ENCODE results near the gene CLDN2. TPM values are rescaled to one million over a fixed set of nuclear protein-coding genes. Genes with fewer than 3 reads are reported as not detected.
"Not testable (repeated sequence)": the region's sequence is repeated elsewhere in the genome, so short reads cannot be mapped to it uniquely, and the experiment has no call there.

Gene CLDN2
- not detected for total RNA-seq
- long read RNA-seq, donor 1: 0 reads
- long read RNA-seq, donor 2: 0 reads

GRCh38 chrX:106919932-106920452 is at the start of gene CLDN2:
Gene CLDN2 (plus strand): TSS chrX:106920402. CDS start chrX:106928229, 7,827 bp downstream.
- intact Hi-C loops (cut with DNase I): no loop called here
- no peak for DNase-seq (ENCODE audit: low spot score)

GRCh38 chrX:106872796-106873195 is 47.4 kb upstream of the CLDN2 start:
- DNase-seq (ENCODE audit: low spot score); intact Hi-C loops (cut with DNase I): not testable (repeated sequence)

GRCh38 chrX:106874075-106874474 is 46.1 kb upstream of the CLDN2 start:
- no peak for DNase-seq (ENCODE audit: low spot score)
- intact Hi-C loops (cut with DNase I): no loop called here

- DNase-seq (ENCODE audit: low spot score): no peak
- intact Hi-C loops (cut with DNase I): no loop called here
These were observed 45.1 kb upstream of the CLDN2 start for GRCh38 chrX:106875151-106875550.

GRCh38 chrX:106889468-106889867 is 30.7 kb upstream of the CLDN2 start:
- intact Hi-C loops (cut with DNase I): no loop called here
- DNase-seq (ENCODE audit: low spot score): no peak

- intact Hi-C loops (cut with DNase I): no loop called here
These were observed 28.3 kb upstream of the CLDN2 start for GRCh38 chrX:106891762-106892460.

GRCh38 chrX:106894392-106894909 is 25.8 kb upstream of the CLDN2 start:
- intact Hi-C loops (cut with DNase I): no loop called here
- no peak for DNase-seq (ENCODE audit: low spot score)

More at GRCh38 chrX:106891762-106892460, 28.3 kb upstream of the CLDN2 start:
- DNase-seq (ENCODE audit: low spot score): no peak

GRCh38 chrX:106894978-106895452 is 25.2 kb upstream of the CLDN2 start:
- DNase-seq (ENCODE audit: low spot score): no peak
- intact Hi-C loops (cut with DNase I): loop anchor here in 1 of 2 donors (5.0 kb wide), 1 partner anchor 37 kb away; no protein-coding TSS in a partner anchor

GRCh38 chrX:106897259-106897658 is 22.9 kb upstream of the CLDN2 start:
- DNase-seq (ENCODE audit: low spot score): no peak
- intact Hi-C loops (cut with DNase I): loop anchor here in 1 of 2 donors (5.0 kb wide), 1 partner anchor 35 kb away; no protein-coding TSS in a partner anchor

- intact Hi-C loops (cut with DNase I): loop anchor here in 1 of 2 donors (5.0 kb wide), 1 partner anchor 34 kb away; no protein-coding TSS in a partner anchor
- DNase-seq (ENCODE audit: low spot score): no peak
These were observed 21.7 kb upstream of the CLDN2 start for GRCh38 chrX:106898462-106898861.

GRCh38 chrX:106899276-106899675 is 20.9 kb upstream of the CLDN2 start:
- intact Hi-C loops (cut with DNase I): loop anchor here in 1 of 2 donors (5.0 kb wide), 1 partner anchor 33 kb away; no protein-coding TSS in a partner anchor
- DNase-seq (ENCODE audit: low spot score): no peak

GRCh38 chrX:106899841-106900240 is 20.4 kb upstream of the CLDN2 start:
- intact Hi-C loops (cut with DNase I): loop anchor here in 1 of 2 donors (5.0 kb wide), 1 partner anchor 32 kb away; no protein-coding TSS in a partner anchor
- no peak for DNase-seq (ENCODE audit: low spot score)

GRCh38 chrX:106901341-106901740 is 18.9 kb upstream of the CLDN2 start:
- DNase-seq (ENCODE audit: low spot score): no peak
- intact Hi-C loops (cut with DNase I): no loop called here

- intact Hi-C loops (cut with DNase I): no loop called here
- no peak for DNase-seq (ENCODE audit: low spot score)
These were observed 18.4 kb upstream of the CLDN2 start for GRCh38 chrX:106901781-106902219.

- DNase-seq (ENCODE audit: low spot score): no peak
- intact Hi-C loops (cut with DNase I): loop anchor here in 1 of 2 donors (1.0 kb wide), 1 partner anchor 20 kb away; no protein-coding TSS in a partner anchor
These were observed 17.5 kb upstream of the CLDN2 start for GRCh38 chrX:106902684-106903083.

- intact Hi-C loops (cut with DNase I): loop anchor here in 1 of 2 donors (1.0 kb wide), 1 partner anchor 21 kb away; no protein-coding TSS in a partner anchor
- no peak for DNase-seq (ENCODE audit: low spot score)
These were observed 16.8 kb upstream of the CLDN2 start, which contains the start of gene RIPPLY1 for GRCh38 chrX:106903291-106903824. Gene RIPPLY1 (minus strand): TSS chrX:106903341. CDS start chrX:106903287, 54 bp downstream.

GRCh38 chrX:106903856-106904528 is 16.2 kb upstream of the CLDN2 start:
- DNase-seq (ENCODE audit: low spot score): no peak
- intact Hi-C loops (cut with DNase I): loop anchor here in 1 of 2 donors (1.0 kb wide), 1 partner anchor 22 kb away; no protein-coding TSS in a partner anchor

GRCh38 chrX:106905064-106905708 is 15.0 kb upstream of the CLDN2 start:
- intact Hi-C loops (cut with DNase I): no loop called here
- no peak for DNase-seq (ENCODE audit: low spot score)

- DNase-seq (ENCODE audit: low spot score): no peak
- intact Hi-C loops (cut with DNase I): no loop called here
These were observed 13.8 kb upstream of the CLDN2 start for GRCh38 chrX:106906361-106906760.

All from posterior vena cava (tissue), 2 donors.